Stomach (tissue), 4 donors: ENCODE measurements around the gene LDB2.

ENCODE experiments used
- CTCF ChIP-seq, 7 experiments: fragments of 450-650 bp in 4 of 7; fragments of 200-600 bp in 3 of 7; sonication (generic) in 3 of 7; IDR thresholded peaks; one replicate each; pipeline ENCODE4 v1.5.1; 2016 to 2019; ENCODE audit warnings: antibody characterized with exemption in 7 of 7, control low read depth in 2 of 7, mild to moderate bottlenecking in 1 of 7
- EP300 ChIP-seq: sonication (generic); formaldehyde crosslinking; IDR thresholded peaks from one replicate; pipeline ENCODE4 v1.6.1; 2017; ENCODE audit warnings: antibody characterized with exemption
- POLR2AphosphoS5 ChIP-seq, 3 donors: sonication (generic); formaldehyde crosslinking; IDR thresholded peaks; one replicate each; pipeline ENCODE4 v1.6.1; 2016; ENCODE audit warnings: antibody characterized with exemption in 3 of 3

DNA sequence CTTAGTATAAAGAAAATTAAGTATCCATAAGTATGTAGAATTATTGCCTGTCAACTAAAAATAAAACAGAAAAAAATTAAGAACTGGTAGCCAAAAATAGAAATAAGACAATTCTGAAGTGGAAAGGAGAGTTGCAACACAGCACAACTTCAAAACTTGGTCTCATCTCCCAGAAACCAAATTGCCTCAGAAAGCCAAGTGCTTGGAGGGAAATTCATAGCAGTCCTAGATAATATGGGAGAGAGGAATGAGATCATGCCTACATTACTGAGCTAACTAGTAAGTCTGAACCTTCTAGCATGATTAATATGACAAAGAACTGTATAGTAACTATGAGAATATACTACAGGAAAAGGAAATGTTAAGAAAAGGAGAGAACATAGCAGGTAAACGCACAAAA, 256.5 kb downstream of the LDB2 start:
- TF ChIP-seq CTCF (IDR thresholded peaks at IDR 0.05) (no peak), POLR2AphosphoS5 (IDR thresholded peaks at IDR 0.05) (no peak), EP300 (no peak)
